T-helper 2 cell (primary cell): ENCODE data around the gene TMPRSS15.

Experiments used
- DNase-seq, 5 experiments: peaks; one replicate each; pipeline versions ENCODE4 v3.0.0 to v3.0.0-alpha.2; 2012 to 2022

The TMPRSS15 gene

DNA sequence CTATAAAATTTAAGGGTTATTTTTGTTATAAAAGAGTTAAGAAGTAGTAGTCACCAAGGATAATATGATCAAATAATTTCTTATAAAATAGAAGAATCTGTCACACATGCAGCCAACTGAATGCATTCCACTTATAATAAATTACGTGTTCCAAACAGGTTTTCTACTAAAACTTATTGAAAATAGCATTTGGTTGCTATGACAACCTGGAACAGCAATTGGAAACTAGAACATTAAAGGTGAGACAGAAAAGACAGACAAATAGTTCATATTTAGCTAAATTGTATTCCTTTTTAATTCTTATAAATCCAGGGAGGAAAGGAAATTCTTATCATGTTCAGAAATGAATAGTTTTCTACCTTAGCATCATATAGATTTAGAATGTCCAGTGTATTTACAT lies 168.0 kb downstream of the TMPRSS15 start:
- DNase-seq, result no peak

GRCh38 chr21:18228060-18228739 lies 175.4 kb downstream of the TMPRSS15 start:
- DNase-seq, result no peak

DNA sequence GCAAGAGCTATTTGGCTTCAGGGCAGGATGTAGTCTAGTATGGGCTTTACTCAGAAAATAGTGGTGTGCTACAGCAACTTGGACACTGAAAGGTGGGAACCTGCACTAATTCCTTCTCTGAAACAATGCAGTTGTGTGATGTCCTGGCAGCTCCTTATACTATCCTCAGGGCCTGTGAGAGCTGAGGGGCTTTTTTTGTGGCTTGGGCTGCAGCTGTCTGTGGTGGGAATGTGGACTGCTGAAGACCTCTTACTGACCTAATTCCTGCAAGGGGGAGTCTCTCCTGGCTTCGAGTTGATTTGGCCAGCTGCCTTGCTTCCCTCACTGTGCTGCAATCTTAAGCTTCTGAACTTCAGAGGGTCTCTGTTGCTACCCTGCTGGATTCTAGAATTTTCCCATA lies 181.2 kb downstream of the TMPRSS15 start:
- no peak for DNase-seq

DNA sequence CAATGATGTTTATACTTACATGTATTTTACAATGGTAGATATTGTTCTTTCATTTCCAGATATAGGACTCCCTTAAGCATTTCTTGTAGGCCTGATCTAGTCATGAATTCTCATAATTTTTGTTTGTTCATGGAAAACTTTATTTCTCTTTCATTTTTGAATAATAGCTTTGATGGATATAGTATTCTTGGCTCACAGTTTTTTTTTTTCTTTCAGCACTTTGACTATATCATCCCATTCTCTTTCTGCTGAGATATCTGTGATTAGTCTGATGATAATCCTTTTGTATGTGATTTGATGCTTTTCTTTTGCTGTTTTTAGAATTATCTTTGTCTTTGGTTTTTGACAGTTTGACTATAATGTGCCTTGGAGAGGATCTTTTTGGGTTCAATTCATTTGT lies 183.1 kb downstream of the TMPRSS15 start:
- no peak for DNase-seq
